BJ (cell line): ENCODE data around the gene HSD17B14. TPM values are rescaled to one million over a fixed set of nuclear protein-coding genes. Genes with fewer than 3 reads are reported as not detected.

Experiments used
- CTCF ChIA-PET: fragments of 350-600 bp; formaldehyde crosslinking; extraction: SDS; loops from one replicate; lab custom pipeline; 2021; ENCODE audit warnings: antibody characterized with exemption, inconsistent platforms; lab: Yijun Ruan, JAX
- POLR2A ChIA-PET: fragments of 300-600 bp; sonication (Branson Sonifier 250); formaldehyde crosslinking; extraction: SDS; loops from one replicate; lab custom pipeline; 2021; ENCODE audit warnings: antibody characterized with exemption; lab: Charles Lee
- DNase-seq: peaks from one replicate; pipeline ENCODE4 v3.0.0-alpha.2; 2011; ENCODE audit warnings: low read depth
- H3K27me3 ChIP-seq: 2 replicates; pipeline ENCODE4 v1.6.0; 2011; ENCODE audit warnings: low read length; ENCODE audit not compliant: control insufficient read depth, insufficient read depth
- H3K36me3 ChIP-seq: 2 replicates; pipeline ENCODE4 v1.5.1; 2011; ENCODE audit warnings: low read length; ENCODE audit not compliant: control insufficient read depth, insufficient read depth
- H3K4me3 ChIP-seq: 2 replicates; pipeline ENCODE4 v1.5.1; 2011; ENCODE audit warnings: low read depth, mild to moderate bottlenecking, control low read depth, low read length
- polyA plus RNA-seq: library from polyadenylated mRNA; depleted of rRNA; stranded (reverse); fragments of >200 nt; gene quantifications from 2 replicates; pipeline ENCODE4 v1.2.3, GENCODE V29; 2011
- TF ChIP-seq, protein P1 (sequence below): IDR thresholded peaks from 2 replicates; pipeline ENCODE4 v1.5.1; 2011; ENCODE audit warnings: low read depth, mild to moderate bottlenecking, control low read depth, inconsistent platforms, low read length, moderate library complexity; ENCODE audit not compliant: insufficient read depth

Gene HSD17B14
- polyA plus RNA-seq, 1 experiment, result 7.6 TPM

DNA sequence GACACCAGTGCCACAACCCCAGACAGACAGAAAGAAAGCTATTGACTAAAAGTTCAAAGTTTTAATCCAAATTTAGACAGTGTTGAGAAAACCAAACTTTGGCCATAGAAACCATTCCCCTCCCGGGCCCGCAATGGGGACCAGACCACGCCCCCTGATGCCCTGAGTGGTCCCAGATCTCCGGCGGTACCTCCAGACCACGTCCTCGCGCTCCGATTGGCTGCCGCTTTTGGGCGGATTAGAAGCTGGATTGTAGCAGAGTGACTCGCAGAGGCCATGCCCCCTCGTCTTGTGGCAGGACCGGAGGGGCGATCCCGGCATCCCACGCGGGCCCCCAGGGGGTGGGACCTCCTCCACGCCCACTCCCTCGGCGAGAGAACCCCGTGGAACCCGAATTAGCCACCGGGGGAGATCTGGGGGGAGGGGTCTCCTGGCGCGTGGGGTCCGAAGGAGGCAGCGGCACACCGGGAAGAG, 797 bp upstream of the HSD17B14 start:
- ChIA-PET POLR2A (interaction anchor here (0.6 kb wide), 3 partner anchors 41 to 291 kb away, joined by 3 to 12 read pairs (median 3); no protein-coding TSS in a partner anchor), CTCF (interaction anchor here (1.2 to 2.3 kb wide), 13 partner anchors 10 to 191 kb away, joined by 3 to 55 read pairs (median 5); partner anchors contain the start of genes CA11, GYS1 and RUVBL2)
- Histone ChIP-seq H3K36me3 (peaks cover 3% of the 10 kb centered on the region), H3K27me3 (no peaks in the 10 kb centered on the region), H3K4me3 (peak overlapping the region; percentile 38)
- TF ChIP-seq, protein P1, sequence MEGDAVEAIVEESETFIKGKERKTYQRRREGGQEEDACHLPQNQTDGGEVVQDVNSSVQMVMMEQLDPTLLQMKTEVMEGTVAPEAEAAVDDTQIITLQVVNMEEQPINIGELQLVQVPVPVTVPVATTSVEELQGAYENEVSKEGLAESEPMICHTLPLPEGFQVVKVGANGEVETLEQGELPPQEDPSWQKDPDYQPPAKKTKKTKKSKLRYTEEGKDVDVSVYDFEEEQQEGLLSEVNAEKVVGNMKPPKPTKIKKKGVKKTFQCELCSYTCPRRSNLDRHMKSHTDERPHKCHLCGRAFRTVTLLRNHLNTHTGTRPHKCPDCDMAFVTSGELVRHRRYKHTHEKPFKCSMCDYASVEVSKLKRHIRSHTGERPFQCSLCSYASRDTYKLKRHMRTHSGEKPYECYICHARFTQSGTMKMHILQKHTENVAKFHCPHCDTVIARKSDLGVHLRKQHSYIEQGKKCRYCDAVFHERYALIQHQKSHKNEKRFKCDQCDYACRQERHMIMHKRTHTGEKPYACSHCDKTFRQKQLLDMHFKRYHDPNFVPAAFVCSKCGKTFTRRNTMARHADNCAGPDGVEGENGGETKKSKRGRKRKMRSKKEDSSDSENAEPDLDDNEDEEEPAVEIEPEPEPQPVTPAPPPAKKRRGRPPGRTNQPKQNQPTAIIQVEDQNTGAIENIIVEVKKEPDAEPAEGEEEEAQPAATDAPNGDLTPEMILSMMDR, result no peak
- peak; percentile 51 for DNase-seq

DNA sequence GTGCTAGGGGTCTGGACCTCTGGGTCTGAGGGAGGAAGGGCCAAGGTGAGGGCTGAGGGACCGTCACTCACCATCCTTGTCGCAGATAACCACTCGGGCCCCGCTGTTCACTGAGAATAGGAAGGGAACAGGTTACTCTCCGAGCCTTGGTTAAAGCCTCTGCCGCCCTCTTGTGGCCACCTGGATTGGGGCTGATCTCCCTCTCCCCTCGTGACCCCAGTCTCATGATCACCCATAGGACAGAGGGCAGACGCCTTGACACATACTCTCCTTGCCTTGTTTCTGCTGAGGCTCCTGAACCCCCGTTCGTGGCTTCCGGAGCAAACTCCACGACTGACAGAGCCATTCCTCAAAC, 580 bp downstream of the HSD17B14 start:
- POLR2A ChIA-PET, result no interaction called here
- TF ChIP-seq, protein P1, result peak; percentile 92
- peak overlapping the region; percentile 38 for H3K4me3 ChIP-seq
- DNase-seq, result peak; percentile 20
- H3K36me3 ChIP-seq, result peaks cover 3% of the 10 kb centered on the region
- H3K27me3 ChIP-seq, result no peaks in the 10 kb centered on the region
- CTCF ChIA-PET, result interaction anchor here (0.6 to 2.3 kb wide), 28 partner anchors 9 to 161 kb away, joined by 3 to 55 read pairs (median 4); partner anchors contain the start of genes BCAT2, GYS1 and RUVBL2

DNA sequence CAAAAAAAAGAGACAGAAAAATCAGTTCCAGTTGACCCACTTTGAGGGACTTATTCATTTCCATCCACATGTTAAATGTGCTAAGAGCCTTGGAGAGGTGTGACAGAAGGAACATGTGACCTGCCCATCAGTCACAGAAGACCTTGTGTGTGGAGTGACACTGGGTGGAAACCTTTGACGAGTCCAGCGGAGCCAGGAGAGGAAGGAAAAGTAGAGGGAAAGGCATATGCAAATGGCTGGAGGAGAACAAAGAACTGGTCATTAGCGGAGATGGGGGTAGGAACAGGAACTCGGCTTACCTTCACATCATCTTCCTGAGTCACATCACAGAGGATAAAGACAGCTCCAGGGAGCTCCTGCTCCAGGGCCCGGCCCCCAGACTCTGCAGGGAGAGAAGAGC, 2.3 kb downstream of the HSD17B14 start:
- Histone ChIP-seq H3K36me3 (peaks cover 3% of the 10 kb centered on the region), H3K4me3 (no peak overlapping the region), H3K27me3 (no peaks in the 10 kb centered on the region)
- ChIA-PET POLR2A (interaction anchor here (0.6 kb wide), 1 partner anchor 44 kb away, joined by 15 read pairs; no protein-coding TSS in a partner anchor), CTCF (interaction anchor here (0.6 to 5.2 kb wide), 5 partner anchors 13 to 137 kb away, joined by 3 to 43 read pairs (median 5); no protein-coding TSS in a partner anchor)
- no peak for DNase-seq
- TF ChIP-seq, protein P1, result no peak

DNA sequence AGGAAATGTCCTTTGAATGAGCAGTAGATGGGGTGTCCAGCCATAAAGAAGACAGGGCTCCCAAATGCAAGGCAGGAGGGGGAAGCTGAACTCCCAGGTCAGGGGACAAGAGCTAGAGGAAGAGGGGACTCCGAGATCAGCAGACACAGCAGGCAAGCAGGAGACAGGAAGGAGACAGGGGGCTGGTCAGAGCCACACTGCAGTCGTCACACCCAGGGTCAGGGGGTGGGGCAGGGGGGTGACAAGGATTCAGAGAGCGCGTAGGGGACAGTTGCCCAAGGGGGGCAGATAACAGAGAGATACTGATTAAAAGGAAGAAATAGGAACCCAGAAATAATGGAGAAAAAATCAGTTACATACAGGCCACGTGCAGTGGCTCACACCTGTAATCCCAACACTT, 3.2 kb downstream of the HSD17B14 start:
- H3K4me3 ChIP-seq, result no peak overlapping the region
- no peaks in the 10 kb centered on the region for H3K27me3 ChIP-seq
- ChIA-PET CTCF (interaction anchor here (1.1 to 5.2 kb wide), 4 partner anchors 9 to 45 kb away, joined by 3 to 43 read pairs (median 8); no protein-coding TSS in a partner anchor), POLR2A (no interaction called here)
- TF ChIP-seq, protein P1, result no peak
- peaks cover 3% of the 10 kb centered on the region for H3K36me3 ChIP-seq
- DNase-seq, result no peak

DNA sequence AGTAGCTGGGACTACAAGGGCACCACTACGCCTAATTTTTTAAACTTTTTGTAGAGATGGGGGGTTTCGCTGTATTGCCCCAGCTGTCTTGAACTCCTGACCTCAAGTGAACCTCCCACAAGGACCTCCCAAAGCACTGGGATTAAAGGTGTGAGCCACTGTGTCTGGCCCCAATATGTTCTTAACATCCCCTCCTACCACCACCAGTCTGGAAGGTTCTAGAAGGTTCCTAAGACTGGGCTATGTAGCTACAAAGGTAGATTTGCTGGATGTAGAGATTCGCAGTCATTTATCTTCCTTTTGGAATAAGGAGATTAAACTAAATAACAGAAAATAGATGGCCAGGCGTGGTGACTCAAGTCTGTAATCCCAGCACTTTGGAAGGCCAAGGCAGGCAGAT, 5.3 kb downstream of the HSD17B14 start:
- Histone ChIP-seq H3K36me3 (peaks cover 3% of the 10 kb centered on the region), H3K4me3 (no peak overlapping the region), H3K27me3 (no peaks in the 10 kb centered on the region)
- no peak for DNase-seq
- TF ChIP-seq, protein P1, result no peak
- POLR2A ChIA-PET, result no interaction called here
- CTCF ChIA-PET, result interaction anchor here (0.7 to 5.2 kb wide), 3 partner anchors 11 to 36 kb away, joined by 3 to 43 read pairs (median 9); no protein-coding TSS in a partner anchor
